Measurements from ENCODE around the gene UGT1A10. TPM values are rescaled to one million over a fixed set of nuclear protein-coding genes. Genes with fewer than 3 reads are reported as not detected.

The UGT1A10 gene
- total RNA-seq, 1 experiment from 2014 or later, result not detected

DNA sequence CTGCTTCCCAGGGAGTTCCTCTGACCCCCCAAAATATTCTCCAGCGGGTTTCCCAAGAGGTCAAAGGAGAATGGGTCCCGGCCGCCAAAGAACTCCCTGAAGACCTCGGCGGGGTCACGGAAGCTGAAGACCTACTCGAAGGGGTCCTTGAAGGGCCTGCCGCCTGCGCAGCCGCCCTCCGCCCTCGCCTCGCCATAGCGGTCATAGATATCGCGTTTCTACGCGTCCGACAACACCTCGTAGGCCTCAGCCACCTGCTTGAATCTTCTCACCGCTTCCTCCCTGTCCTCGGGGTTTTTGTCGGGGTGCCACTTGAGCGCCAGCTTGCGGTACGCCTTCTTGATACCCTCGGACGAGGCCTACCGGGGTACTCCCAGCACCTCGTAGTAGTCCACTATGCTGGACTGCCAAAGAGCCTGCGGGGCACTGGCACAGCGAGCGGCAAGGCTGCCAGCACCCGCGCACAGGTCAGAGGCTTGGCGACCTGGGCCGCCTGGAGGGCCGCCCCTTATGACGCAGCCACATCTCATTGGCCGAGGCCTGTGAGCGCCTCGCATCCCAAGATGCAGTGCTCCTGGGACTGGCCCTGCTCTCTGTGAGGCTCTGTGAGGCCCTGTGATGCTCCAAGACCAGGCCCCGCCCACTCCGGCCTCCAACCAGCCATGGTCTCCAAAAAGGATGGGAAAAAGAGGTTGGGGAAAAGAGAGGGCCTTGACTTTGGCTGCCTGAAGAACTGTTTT lies 118.8 kb downstream of the UGT1A10 start:
- Histone ChIP-seq H3K9me2 (ENCODE audit: insufficient read depth) (no peaks in the 10 kb centered on the region), H4K20me1 (ENCODE audit: insufficient read depth) (no peaks in the 10 kb centered on the region), H3K36me3 (ENCODE audit: control insufficient read depth in 1 of 2, insufficient read depth in 2 of 2, low read length in 2 of 2) (no peaks in the 10 kb centered on the region), H3K27ac (ENCODE audit: low read depth, low read length) (no peak overlapping the region), H3K4me2 (ENCODE audit: low read length) (no peak overlapping the region), H2AFZ (ENCODE audit: low read depth, low read length, poor library complexity, severe bottlenecking) (no peak overlapping the region), H3K9me3 (ENCODE audit: control insufficient read depth in 1 of 2, insufficient read depth in 1 of 2, low read depth in 1 of 2, low read length in 2 of 2) (no peaks in the 10 kb centered on the region), H3K4me3 (replicated peaks in 1 of 2; ENCODE audit: low read depth in 1 of 2, low read length in 2 of 2) (no peak overlapping the region), H3K79me2 (ENCODE audit: insufficient read depth, low read length) (no peaks in the 10 kb centered on the region), H3K4me1 (ENCODE audit: control insufficient read depth in 1 of 2, insufficient read depth in 2 of 2, low read length in 2 of 2) (no peaks in the 10 kb centered on the region), H3K9ac (ENCODE audit: low read length) (no peak overlapping the region), H3K27me3 (ENCODE audit: insufficient read depth, low read length) (no peaks in the 10 kb centered on the region)
- intact Hi-C loops (cut with micrococcal nuclease), result no loop called here
- ChIA-PET RAD21 (ENCODE audit: low non-redundant PET in 1 of 2, low total read pairs in 2 of 2, uncharacterized antibody in 2 of 2, unreplicated experiment in 2 of 2) (no interaction called here), CTCF (no interaction called here), POLR2A (no interaction called here)
- no TSS peak for BruUV-seq (replicated peaks)
- TF ChIP-seq ELF1 (IDR thresholded peaks at IDR 0.05; ENCODE audit: borderline replicate concordance, low read depth), result no peak
- no peak for TF ChIP-seq SRF (IDR thresholded peaks at IDR 0.05; ENCODE audit: low read depth)
- TF ChIP-seq YY1 (IDR thresholded peaks at IDR 0.05; ENCODE audit: extremely low read depth, insufficient replicate concordance, low read depth, low read length), result no peak
- no peak for TF ChIP-seq EZH2phosphoT487 (IDR thresholded peaks at IDR 0.05; ENCODE audit: borderline replicate concordance)
- no peak for TF ChIP-seq POLR2AphosphoS5 (IDR thresholded peaks at IDR 0.05; ENCODE audit: low read depth, low read length)
- no peak for TF ChIP-seq REST (IDR thresholded peaks at IDR 0.05; ENCODE audit: low read depth)
- TF ChIP-seq EZH2 (IDR thresholded peaks at IDR 0.05), result no peak
- no peak for TF ChIP-seq ZNF274 (IDR thresholded peaks at IDR 0.05; ENCODE audit: low read depth, low read length)
- no peak for TF ChIP-seq POLR2A (IDR thresholded peaks at IDR 0.05; ENCODE audit: borderline replicate concordance, extremely low read depth, insufficient read depth, insufficient read length)
- no peak for TF ChIP-seq ZFX (IDR thresholded peaks at IDR 0.05)
- TF ChIP-seq, protein P1, sequence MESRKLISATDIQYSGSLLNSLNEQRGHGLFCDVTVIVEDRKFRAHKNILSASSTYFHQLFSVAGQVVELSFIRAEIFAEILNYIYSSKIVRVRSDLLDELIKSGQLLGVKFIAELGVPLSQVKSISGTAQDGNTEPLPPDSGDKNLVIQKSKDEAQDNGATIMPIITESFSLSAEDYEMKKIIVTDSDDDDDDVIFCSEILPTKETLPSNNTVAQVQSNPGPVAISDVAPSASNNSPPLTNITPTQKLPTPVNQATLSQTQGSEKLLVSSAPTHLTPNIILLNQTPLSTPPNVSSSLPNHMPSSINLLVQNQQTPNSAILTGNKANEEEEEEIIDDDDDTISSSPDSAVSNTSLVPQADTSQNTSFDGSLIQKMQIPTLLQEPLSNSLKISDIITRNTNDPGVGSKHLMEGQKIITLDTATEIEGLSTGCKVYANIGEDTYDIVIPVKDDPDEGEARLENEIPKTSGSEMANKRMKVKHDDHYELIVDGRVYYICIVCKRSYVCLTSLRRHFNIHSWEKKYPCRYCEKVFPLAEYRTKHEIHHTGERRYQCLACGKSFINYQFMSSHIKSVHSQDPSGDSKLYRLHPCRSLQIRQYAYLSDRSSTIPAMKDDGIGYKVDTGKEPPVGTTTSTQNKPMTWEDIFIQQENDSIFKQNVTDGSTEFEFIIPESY (IDR thresholded peaks at IDR 0.05; ENCODE audit: extremely low read depth, insufficient replicate concordance, low read length), result no peak
- no peak for TF ChIP-seq CBX3 (IDR thresholded peaks at IDR 0.05; ENCODE audit: low read depth)
- no peak for TF ChIP-seq RAD21 (IDR thresholded peaks at IDR 0.05; ENCODE audit: low read depth)
- no peak for TF ChIP-seq MAX (IDR thresholded peaks at IDR 0.05)
- TF ChIP-seq, protein P2, sequence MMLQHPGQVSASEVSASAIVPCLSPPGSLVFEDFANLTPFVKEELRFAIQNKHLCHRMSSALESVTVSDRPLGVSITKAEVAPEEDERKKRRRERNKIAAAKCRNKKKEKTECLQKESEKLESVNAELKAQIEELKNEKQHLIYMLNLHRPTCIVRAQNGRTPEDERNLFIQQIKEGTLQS (IDR thresholded peaks at IDR 0.05), result no peak
- TF ChIP-seq TCF7L2 (IDR thresholded peaks at IDR 0.05; ENCODE audit: borderline replicate concordance, extremely low read depth, insufficient read depth, insufficient read length), result no peak
- TF ChIP-seq SP1 (IDR thresholded peaks at IDR 0.05; ENCODE audit: low read depth), result no peak
- no peak for TF ChIP-seq FOSL1 (IDR thresholded peaks at IDR 0.05; ENCODE audit: low read depth)
- DNase-seq (ENCODE audit: low read depth, low spot score) (no peak), ATAC-seq (no peak)

Data from HCT116 (cell line).